ENCODE data around the gene ENO1. TPM values are rescaled to one million over a fixed set of nuclear protein-coding genes. Genes with fewer than 3 reads are reported as not detected.

Gene ENO1
- total and polyA plus RNA-seq, 9 of the 15 experiments (the other 6 are each of a cell fraction or from before 2014, with no cell fraction given), result 2,249 to 7,472 (median 2,868) TPM

- TF ChIP-seq HMG20A (CRISPR knock-in tag; conservative IDR thresholded peaks at IDR 0.05), result 0 out of 2 replicates have a peak, but pooled peaks have one; percentile 71
- no peak for TF ChIP-seq AFF4 (CRISPR knock-in tag; IDR thresholded peaks at IDR 0.05)
- no peak for TF ChIP-seq RFX5 (IDR thresholded peaks at IDR 0.05; ENCODE audit: low read depth, low read length)
- no peak for TF ChIP-seq CC2D1A (IDR thresholded peaks at IDR 0.05)
- no peak for TF ChIP-seq POLR2G (IDR thresholded peaks at IDR 0.05; ENCODE audit: low read depth, low read length)
- peak; percentile 27; the same call in 1 of the 2 replicates for TF ChIP-seq CXXC5 (CRISPR knock-in tag; IDR thresholded peaks at IDR 0.05)
- no peak for TF ChIP-seq STAT5A (IDR thresholded peaks at IDR 0.05; ENCODE audit: borderline replicate concordance, low read length)
- no peak for TF ChIP-seq DLX4 (CRISPR knock-in tag; IDR thresholded peaks at IDR 0.05)
- peak in 1 of 3 experiments; percentile 4; a peak in 1 of 6 replicates for TF ChIP-seq CTCF (IDR thresholded peaks at IDR 0.05 in 2 of 3, conservative IDR thresholded peaks at IDR 0.05 in 1 of 3; ENCODE audit: insufficient read depth in 2 of 3, low read depth in 1 of 3, low read length in 3 of 3)
- TF ChIP-seq MYBL2 (IDR thresholded peaks at IDR 0.05; ENCODE audit: low read depth), result no peak
- TF ChIP-seq MYBL2 (CRISPR knock-in tag; IDR thresholded peaks at IDR 0.05; ENCODE audit: borderline replicate concordance), result no peak
- no peak for TF ChIP-seq FOXJ3 (CRISPR knock-in tag; IDR thresholded peaks at IDR 0.05)
- 0 out of 2 replicates have a peak, but pooled peaks have one; percentile 60 for TF ChIP-seq ATF6 (CRISPR knock-in tag; IDR thresholded peaks at IDR 0.05)
- no peak for TF ChIP-seq TAF9B (IDR thresholded peaks at IDR 0.05; ENCODE audit: partially characterized antibody)
- no peak; the same call in 1 of the 2 replicates for TF ChIP-seq CEBPG (CRISPR knock-in tag; IDR thresholded peaks at IDR 0.05)
- peak; percentile 39 to 83; a peak in 2 of 4 replicates for TF ChIP-seq CEBPG (tag; conservative IDR thresholded peaks at IDR 0.05 in 1 of 2, IDR thresholded peaks at IDR 0.05 in 1 of 2)
- no peak for TF ChIP-seq ZNF280B (CRISPR knock-in tag; IDR thresholded peaks at IDR 0.05)
Observed at GRCh38 chr1:8879922-8880676, 1.6 kb upstream of the ENO1 start (continued).
